LNCaP clone FGC (cell line): ENCODE results near the gene PPP2CA.

ENCODE experiments used
- DNase-seq: peaks from one replicate; pipeline ENCODE4 v3.0.0-alpha.2; 2011; ENCODE audit warnings: low read depth
- H3K4me3 ChIP-seq: 2 replicates; pipeline ENCODE4 v1.5.1; 2011; ENCODE audit warnings: mild to moderate bottlenecking, low read depth, low read length, control low read depth
- TF ChIP-seq, protein P1 (sequence below): IDR thresholded peaks from 2 replicates; pipeline ENCODE4 v1.5.1; 2012; ENCODE audit warnings: mild to moderate bottlenecking; ENCODE audit not compliant: control insufficient read depth, insufficient read depth; ENCODE audit errors: extremely low read depth

PPP2CA gene

DNA sequence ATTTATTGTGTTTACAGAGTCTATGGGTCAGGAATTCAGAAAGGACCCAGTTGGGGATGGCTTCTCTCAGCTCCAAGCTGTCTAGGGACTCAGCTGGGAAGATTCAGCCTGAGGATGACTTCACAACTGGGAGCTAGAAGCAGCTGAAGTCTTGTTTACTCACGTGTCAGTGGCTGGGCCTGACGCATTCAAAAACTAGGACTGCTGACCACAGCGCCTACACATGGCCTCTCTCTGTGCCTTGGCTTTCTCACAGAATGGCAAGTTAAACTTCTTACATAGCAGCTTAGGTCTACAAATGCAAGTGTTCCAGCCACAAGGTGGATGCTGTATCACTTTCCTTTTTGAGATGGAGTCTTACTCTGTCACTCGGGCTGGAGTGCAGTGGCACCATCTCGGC lies 16.3 kb upstream of the PPP2CA start:
- DNase-seq, result no peak
- TF ChIP-seq, protein P1, sequence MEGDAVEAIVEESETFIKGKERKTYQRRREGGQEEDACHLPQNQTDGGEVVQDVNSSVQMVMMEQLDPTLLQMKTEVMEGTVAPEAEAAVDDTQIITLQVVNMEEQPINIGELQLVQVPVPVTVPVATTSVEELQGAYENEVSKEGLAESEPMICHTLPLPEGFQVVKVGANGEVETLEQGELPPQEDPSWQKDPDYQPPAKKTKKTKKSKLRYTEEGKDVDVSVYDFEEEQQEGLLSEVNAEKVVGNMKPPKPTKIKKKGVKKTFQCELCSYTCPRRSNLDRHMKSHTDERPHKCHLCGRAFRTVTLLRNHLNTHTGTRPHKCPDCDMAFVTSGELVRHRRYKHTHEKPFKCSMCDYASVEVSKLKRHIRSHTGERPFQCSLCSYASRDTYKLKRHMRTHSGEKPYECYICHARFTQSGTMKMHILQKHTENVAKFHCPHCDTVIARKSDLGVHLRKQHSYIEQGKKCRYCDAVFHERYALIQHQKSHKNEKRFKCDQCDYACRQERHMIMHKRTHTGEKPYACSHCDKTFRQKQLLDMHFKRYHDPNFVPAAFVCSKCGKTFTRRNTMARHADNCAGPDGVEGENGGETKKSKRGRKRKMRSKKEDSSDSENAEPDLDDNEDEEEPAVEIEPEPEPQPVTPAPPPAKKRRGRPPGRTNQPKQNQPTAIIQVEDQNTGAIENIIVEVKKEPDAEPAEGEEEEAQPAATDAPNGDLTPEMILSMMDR, result no peak

DNA sequence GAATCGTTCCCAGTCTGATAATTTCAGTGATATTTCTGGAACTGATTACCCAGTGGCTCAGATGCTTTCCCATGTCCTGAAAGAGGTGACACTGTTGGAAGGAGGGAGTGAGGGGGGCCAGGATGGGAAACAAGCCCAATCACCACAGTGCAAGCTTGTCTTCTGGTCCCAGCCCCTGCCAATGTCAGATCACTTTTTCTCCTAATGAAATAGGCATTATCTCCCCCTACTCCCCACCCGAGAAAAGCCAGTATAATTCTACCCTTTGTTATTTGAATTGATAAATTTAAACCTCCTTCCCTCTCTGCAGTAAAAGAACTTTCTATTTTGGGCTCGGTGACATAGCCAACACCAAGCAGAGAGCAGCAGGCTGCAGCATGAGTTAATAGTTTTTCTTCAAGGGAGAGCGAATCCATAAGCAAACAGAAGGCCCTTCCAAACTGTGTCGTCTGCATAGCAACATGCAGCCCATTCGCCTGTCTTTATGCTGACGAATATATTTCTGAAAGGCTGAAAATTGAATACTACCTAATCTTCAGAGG lies 14.6 kb upstream of the PPP2CA start:
- H3K4me3 ChIP-seq, result no peak overlapping the region
- TF ChIP-seq, protein P1, result no peak
- DNase-seq, result peak; percentile 80

More for the DNA sequence above, 16.3 kb upstream of the PPP2CA start:
- no peak overlapping the region for H3K4me3 ChIP-seq

GRCh38 chr5:134236820-134237219 lies 10.9 kb upstream of the PPP2CA start:
- TF ChIP-seq, protein P1, result no peak
- DNase-seq, result no peak
- no peak overlapping the region for H3K4me3 ChIP-seq

DNA sequence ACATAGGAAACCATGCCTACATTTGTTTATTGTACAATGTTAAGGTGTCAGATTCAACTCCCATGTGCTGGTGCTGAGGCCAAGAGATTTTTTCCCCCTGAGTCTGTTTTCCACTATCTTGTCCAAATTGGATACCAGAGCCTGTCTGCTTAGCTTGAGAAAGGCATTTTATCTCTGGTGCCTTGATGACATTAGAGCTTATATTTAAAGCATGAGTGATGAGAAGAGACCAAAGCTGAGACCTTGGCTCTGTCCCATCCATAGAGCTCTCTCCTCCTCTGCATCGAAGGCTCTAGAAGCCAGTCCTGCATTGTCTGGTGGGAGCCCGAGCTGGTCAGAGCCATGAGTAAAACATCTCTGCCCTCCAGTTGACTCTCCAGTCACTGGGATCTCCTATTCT lies 10.4 kb upstream of the PPP2CA start:
- TF ChIP-seq, protein P1, result no peak
- DNase-seq, result no peak
- H3K4me3 ChIP-seq, result no peak overlapping the region

- no peak for DNase-seq
- no peak overlapping the region for H3K4me3 ChIP-seq
- TF ChIP-seq, protein P1, result no peak
Observed at GRCh38 chr5:134228624-134229023, 2.8 kb upstream of the PPP2CA start.

- TF ChIP-seq, protein P1, result no peak
- DNase-seq, result no peak
- no peak overlapping the region for H3K4me3 ChIP-seq
Observed at GRCh38 chr5:134227776-134228175, 1.9 kb upstream of the PPP2CA start.

GRCh38 chr5:134227259-134227658 lies 1.4 kb upstream of the PPP2CA start:
- DNase-seq, result no peak
- TF ChIP-seq, protein P1, result no peak
- H3K4me3 ChIP-seq, result peak overlapping the region; percentile 99
